Fibroblast of mammary gland (primary cell): ENCODE data around the gene MEF2C.

Experiments
- DNase-seq: peaks from one replicate; pipeline ENCODE4 v3.0.0-alpha.2; 2010; ENCODE audit warnings: low read depth
- H3K4me3 ChIP-seq: 2 replicates; pipeline ENCODE4 v1.5.1; 2011; ENCODE audit warnings: low read depth, mild to moderate bottlenecking, low read length, moderate library complexity; ENCODE audit not compliant: control insufficient read depth
- TF ChIP-seq, protein P1 (sequence below): conservative IDR thresholded peaks from 2 replicates; pipeline ENCODE4 v1.5.1; 2011; ENCODE audit warnings: low read depth, low read length, inconsistent platforms; ENCODE audit not compliant: control insufficient read depth, insufficient read depth

Gene MEF2C

DNA sequence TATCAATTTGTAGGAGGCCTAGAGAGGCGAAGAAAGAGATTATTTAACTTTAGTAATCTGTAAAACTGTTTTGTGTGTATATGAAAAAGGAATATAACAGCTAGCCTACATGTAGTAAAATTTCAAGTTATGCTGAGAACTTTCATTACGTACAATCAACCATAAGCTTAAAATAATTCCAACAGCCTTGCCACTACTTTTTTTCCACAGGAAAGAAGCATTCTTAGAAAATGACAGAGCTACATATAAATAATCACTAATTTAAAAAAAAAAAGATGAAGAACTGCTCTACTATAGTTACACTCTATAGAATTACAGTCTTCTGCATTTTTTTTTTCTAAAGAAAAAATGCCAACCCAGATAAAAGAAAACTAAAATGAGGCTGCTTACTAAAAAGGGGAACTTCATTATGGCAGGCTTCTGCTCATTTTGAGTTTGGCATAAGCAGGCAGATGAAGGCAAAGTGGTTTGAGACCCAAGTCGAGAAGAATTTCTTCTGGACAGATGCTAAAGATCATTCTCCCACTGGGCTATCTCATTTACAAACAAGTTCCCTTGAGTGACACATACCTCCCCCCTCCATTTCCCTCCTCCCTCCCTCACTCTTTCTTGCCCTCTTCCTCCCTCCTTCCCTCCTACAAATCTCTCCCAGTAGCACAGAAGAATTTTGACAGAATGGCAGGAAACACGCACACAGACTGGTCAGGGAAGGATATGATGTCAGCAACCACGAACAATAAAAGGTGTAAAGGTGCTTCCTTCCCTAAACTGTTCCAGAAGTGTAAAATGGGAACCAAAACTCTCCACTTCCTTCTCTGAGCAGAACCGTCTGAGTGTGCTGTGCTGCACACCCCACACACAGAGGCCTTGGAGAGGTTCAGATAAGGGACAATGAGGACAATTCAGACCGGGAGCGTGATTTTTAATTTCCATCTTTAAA lies 56.1 kb downstream of the MEF2C start:
- DNase-seq = peak; percentile 60
- H3K4me3 ChIP-seq = no peak overlapping the region
- TF ChIP-seq, protein P1, sequence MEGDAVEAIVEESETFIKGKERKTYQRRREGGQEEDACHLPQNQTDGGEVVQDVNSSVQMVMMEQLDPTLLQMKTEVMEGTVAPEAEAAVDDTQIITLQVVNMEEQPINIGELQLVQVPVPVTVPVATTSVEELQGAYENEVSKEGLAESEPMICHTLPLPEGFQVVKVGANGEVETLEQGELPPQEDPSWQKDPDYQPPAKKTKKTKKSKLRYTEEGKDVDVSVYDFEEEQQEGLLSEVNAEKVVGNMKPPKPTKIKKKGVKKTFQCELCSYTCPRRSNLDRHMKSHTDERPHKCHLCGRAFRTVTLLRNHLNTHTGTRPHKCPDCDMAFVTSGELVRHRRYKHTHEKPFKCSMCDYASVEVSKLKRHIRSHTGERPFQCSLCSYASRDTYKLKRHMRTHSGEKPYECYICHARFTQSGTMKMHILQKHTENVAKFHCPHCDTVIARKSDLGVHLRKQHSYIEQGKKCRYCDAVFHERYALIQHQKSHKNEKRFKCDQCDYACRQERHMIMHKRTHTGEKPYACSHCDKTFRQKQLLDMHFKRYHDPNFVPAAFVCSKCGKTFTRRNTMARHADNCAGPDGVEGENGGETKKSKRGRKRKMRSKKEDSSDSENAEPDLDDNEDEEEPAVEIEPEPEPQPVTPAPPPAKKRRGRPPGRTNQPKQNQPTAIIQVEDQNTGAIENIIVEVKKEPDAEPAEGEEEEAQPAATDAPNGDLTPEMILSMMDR = no peak

- TF ChIP-seq, protein P1 = no peak
- H3K4me3 ChIP-seq = no peak overlapping the region
- no peak for DNase-seq
Measured at GRCh38 chr5:88825584-88826315, 57.2 kb downstream of the MEF2C start.

DNA sequence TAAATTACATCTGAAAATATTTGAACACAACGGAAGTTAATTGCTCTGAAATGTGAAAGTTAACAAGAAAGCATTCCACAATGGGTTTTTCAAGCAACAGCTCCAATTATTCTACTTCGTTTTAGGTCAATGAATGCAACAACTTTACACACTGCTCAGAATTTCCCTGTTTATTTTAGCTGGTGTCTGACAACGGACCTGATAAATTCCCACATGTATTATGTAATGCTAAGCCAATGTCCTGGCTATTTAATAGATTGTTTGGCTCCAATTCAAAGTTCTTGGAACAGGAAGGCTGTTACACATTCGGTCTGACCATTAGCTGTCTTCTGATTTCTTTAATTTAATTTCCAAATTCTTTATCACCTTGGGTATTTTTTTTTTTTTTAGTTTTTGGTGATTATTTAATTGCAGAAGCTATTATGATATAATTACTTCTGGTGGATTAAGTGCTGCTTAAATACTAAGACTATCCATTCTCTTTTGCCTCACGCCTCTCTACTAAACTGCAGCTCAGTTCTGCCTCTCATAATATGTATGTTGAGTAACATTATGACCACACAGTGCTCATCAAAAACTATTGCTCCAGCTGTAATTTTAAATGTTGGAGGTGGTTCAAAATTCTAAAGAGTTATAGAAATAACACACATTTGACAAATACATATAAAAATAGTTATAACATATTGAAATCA lies 57.9 kb downstream of the MEF2C start:
- H3K4me3 ChIP-seq = no peak overlapping the region
- peak; percentile 64 for DNase-seq
- TF ChIP-seq, protein P1 = no peak

DNA sequence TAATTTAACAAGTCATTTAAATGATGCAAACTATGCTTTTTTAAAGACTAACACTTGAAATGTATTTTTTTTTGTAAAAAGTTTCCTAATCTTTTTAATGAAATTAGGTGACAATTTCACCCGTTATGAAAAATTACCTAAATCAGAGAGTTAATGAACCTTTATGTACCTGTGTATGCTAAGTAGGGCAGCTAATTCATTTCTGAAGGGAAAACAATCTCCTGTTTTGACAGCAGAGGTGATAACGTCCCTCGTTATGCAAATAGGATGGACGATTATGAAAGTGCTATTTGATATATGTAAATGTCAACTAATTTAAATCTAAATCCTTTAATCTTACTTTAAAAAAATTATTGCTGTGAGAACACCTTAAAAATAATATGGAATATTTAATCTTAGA lies 58.8 kb downstream of the MEF2C start:
- no peak overlapping the region for H3K4me3 ChIP-seq
- TF ChIP-seq, protein P1 = no peak
- DNase-seq = no peak

GRCh38 chr5:88823201-88823600 lies 59.8 kb downstream of the MEF2C start:
- TF ChIP-seq, protein P1 = no peak
- DNase-seq = no peak
- no peak overlapping the region for H3K4me3 ChIP-seq

- no peak for DNase-seq
- H3K4me3 ChIP-seq = no peak overlapping the region
- TF ChIP-seq, protein P1 = no peak
Measured at GRCh38 chr5:88821161-88821560, 61.8 kb downstream of the MEF2C start.
